AG04450 (cell line): ENCODE data around the gene ZCCHC4. TPM values are rescaled to one million over a fixed set of nuclear protein-coding genes. Genes with fewer than 3 reads are reported as not detected.

Experiments
- CTCF ChIA-PET: fragments of 300-600, 350-600 bp; formaldehyde crosslinking; extraction: SDS; loops from one replicate; lab custom pipeline; 2022; ENCODE audit warnings: antibody characterized with exemption, inconsistent platforms; lab: Charles Lee
- POLR2A ChIA-PET: fragments of 350-600 bp; formaldehyde crosslinking; extraction: SDS; loops from one replicate; lab custom pipeline; 2021; ENCODE audit warnings: antibody characterized with exemption, inconsistent platforms; lab: Yijun Ruan, JAX
- DNase-seq: peaks from one replicate; pipeline ENCODE4 v3.0.0-alpha.2; 2011; ENCODE audit warnings: low read depth, low spot score
- H3K27ac ChIP-seq: one replicate; pipeline ENCODE4 v1.5.1; 2012; ENCODE audit warnings: low read depth, low read length, control low read depth
- H3K27me3 ChIP-seq: one replicate; pipeline ENCODE4 v1.6.0; 2012; ENCODE audit warnings: low read length; ENCODE audit not compliant: control insufficient read depth, insufficient read depth
- H3K4me3 ChIP-seq: 2 replicates; pipeline ENCODE4 v1.5.1; 2011; ENCODE audit warnings: mild to moderate bottlenecking, low read depth, low read length, control low read depth
- H3K9me3 ChIP-seq: 2 replicates; pipeline ENCODE4 v1.5.1; 2012; ENCODE audit warnings: low read length; ENCODE audit not compliant: control insufficient read depth, insufficient read depth
- CTCF ChIP-seq: IDR thresholded peaks from 2 replicates; pipeline ENCODE4 v1.5.1; 2011; ENCODE audit warnings: low read depth, low read length, control low read depth, inconsistent platforms
- polyA plus RNA-seq: library from polyadenylated mRNA; depleted of rRNA; stranded (reverse); fragments of >200 nt; gene quantifications from 2 replicates; pipeline ENCODE4 v1.2.3, GENCODE V29; 2011

Gene ZCCHC4
- polyA plus RNA-seq, 1 experiment = 13.1 TPM

DNA sequence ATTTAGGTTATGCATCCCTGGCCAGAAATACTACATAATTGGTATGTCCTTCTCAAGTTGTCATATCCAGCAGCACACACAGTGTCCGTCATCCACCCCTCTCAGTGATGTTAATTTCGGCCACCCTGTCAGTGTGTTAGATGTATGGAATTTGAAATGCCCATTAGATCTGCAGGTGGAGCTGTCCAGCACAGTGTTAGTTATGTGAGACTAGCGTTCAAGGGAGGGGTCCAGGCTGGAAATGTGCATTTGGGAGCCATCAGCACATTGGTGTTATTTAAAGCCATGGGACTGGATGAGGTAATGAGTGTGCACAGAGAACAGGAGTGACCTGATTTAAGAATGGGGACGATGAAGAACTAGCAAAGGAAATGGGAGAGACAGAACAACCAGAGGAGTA lies 86.9 kb downstream of the ZCCHC4 start:
- DNase-seq = no peak
- POLR2A ChIA-PET = no interaction called here
- CTCF ChIA-PET = interaction anchor here (0.7 kb wide), 1 partner anchor 368 kb away, joined by 4 read pairs; no protein-coding TSS in a partner anchor
- no peak for TF ChIP-seq CTCF
- Histone ChIP-seq H3K27ac (no peak overlapping the region), H3K27me3 (no peaks in the 10 kb centered on the region), H3K9me3 (peaks cover 3% of the 10 kb centered on the region; the same call in 1 of the 2 replicates), H3K4me3 (no peak overlapping the region)

- TF ChIP-seq CTCF = no peak
- H3K4me3 ChIP-seq = no peak overlapping the region
- POLR2A ChIA-PET = no interaction called here
- H3K9me3 ChIP-seq = peaks cover 3% of the 10 kb centered on the region; the same call in 1 of the 2 replicates
- no peaks in the 10 kb centered on the region for H3K27me3 ChIP-seq
- H3K27ac ChIP-seq = no peak overlapping the region
- DNase-seq = no peak
- CTCF ChIA-PET = no interaction called here
These were observed 88.5 kb downstream of the ZCCHC4 start for GRCh38 chr4:25401066-25401465.

GRCh38 chr4:25402521-25402920 lies 89.9 kb downstream of the ZCCHC4 start:
- H3K9me3 ChIP-seq = no peaks in the 10 kb centered on the region
- no peak overlapping the region for H3K4me3 ChIP-seq
- H3K27ac ChIP-seq = no peak overlapping the region
- TF ChIP-seq CTCF = no peak
- no peak for DNase-seq
- ChIA-PET POLR2A (no interaction called here), CTCF (interaction anchor here (0.9 kb wide), 1 partner anchor 39 kb away, joined by 3 read pairs; no protein-coding TSS in a partner anchor)
- no peaks in the 10 kb centered on the region for H3K27me3 ChIP-seq

DNA sequence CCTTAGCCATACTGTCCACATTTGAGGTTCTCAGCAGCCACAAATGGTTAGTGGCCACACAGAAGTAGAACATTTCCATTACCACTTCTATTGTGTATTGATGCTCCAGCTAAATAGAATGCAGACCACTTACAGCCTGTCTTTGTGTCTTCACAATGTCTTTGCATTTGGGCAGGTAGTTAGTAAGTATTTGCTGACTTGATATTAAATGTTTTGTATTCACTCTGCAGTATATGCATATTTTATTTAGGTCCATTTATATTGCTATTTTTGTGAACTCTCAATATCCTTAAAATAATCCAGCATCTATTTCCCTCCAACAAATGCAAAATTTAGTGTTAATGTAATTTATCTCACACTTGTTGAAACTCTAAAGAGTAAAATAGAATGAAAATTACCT lies 91.1 kb downstream of the ZCCHC4 start:
- DNase-seq = no peak
- Histone ChIP-seq H3K27me3 (no peaks in the 10 kb centered on the region), H3K27ac (no peak overlapping the region), H3K4me3 (no peak overlapping the region), H3K9me3 (no peaks in the 10 kb centered on the region)
- ChIA-PET CTCF (no interaction called here), POLR2A (no interaction called here)
- TF ChIP-seq CTCF = no peak

DNA sequence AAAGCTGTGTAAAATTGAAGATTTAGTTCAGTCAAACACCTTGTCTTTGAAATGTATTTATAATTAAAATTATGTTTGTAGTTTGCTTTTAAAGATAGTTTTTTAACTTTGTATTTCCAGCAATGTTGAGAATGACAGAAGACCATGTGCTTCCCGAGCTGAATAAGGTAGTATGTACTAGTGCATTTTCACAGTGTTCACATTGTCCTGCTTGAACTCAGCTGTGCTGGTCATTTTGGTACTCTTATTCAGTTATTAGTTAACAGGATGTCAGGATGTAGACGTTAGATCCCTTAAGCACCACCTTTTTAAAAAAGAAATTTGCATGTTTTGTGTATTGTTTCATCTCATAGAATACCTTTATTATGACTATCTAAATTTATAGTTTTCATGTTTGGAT lies 92.9 kb downstream of the ZCCHC4 start:
- H3K27me3 ChIP-seq = no peaks in the 10 kb centered on the region
- POLR2A ChIA-PET = no interaction called here
- CTCF ChIA-PET = interaction anchor here (0.9 to 1.3 kb wide), 3 partner anchors 38 to 364 kb away, joined by 3 to 5 read pairs (median 4); partner anchors contain the start of gene ZCCHC4
- no peaks in the 10 kb centered on the region for H3K9me3 ChIP-seq
- no peak for DNase-seq
- no peak overlapping the region for H3K27ac ChIP-seq
- no peak overlapping the region for H3K4me3 ChIP-seq
- no peak for TF ChIP-seq CTCF
